Cardiac muscle cell (in vitro differentiated cells and primary cell): ENCODE results near the gene GZMA. TPM values are rescaled to one million over a fixed set of nuclear protein-coding genes. Genes with fewer than 3 reads are reported as not detected.
A peak's percentile ranks its signal among the peaks of the same experiment; 100 is the strongest.

ENCODE experiments used
- DNase-seq, 2 donors: peaks; one replicate each; pipeline versions ENCODE4 v3.0.0 to v3.0.0-alpha.2; 2010 to 2017; ENCODE audit warnings: low read depth in 1 of 2, low spot score in 1 of 2
- H3K27ac ChIP-seq: fragments of 200-600 bp; sonication (generic); 2 replicates; pipeline ENCODE4 v1.5.1; 2016
- H3K27me3 ChIP-seq: fragments of 200-600 bp; sonication (generic); 2 replicates; pipeline ENCODE4 v1.6.0; 2016; ENCODE audit warnings: control low read depth
- H3K36me3 ChIP-seq: fragments of 200-600 bp; sonication (generic); 2 replicates; pipeline ENCODE4 v1.5.1; 2016; ENCODE audit warnings: control low read depth
- H3K4me1 ChIP-seq: fragments of 200-600 bp; sonication (generic); 2 replicates; pipeline ENCODE4 v1.8.1; 2017; ENCODE audit warnings: low read depth, mild to moderate bottlenecking, mixed run types
- H3K4me3 ChIP-seq: fragments of 200-600 bp; sonication (generic); 2 replicates; pipeline ENCODE4 v1.5.1; 2016; ENCODE audit warnings: mild to moderate bottlenecking
- H3K9me3 ChIP-seq: fragments of 200-600 bp; sonication (generic); 2 replicates; pipeline ENCODE4 v1.5.1; 2017; ENCODE audit warnings: low read depth, mild to moderate bottlenecking, control low read depth
- polyA plus RNA-seq: library from polyadenylated mRNA; unstranded; fragments of >200 nt; fragmentation: Nextera tagmentation; extraction: Ambion mirVana; gene quantifications from 2 replicates; pipeline ENCODE4 v1.2.1, GENCODE V29; 2016
- total RNA-seq: library from RNA; depleted of rRNA; stranded (reverse); fragments of >200 nt; gene quantifications from 2 replicates; pipeline ENCODE4 v1.2.3, GENCODE V29; 2016
- TF ChIP-seq, protein P1 (sequence below): IDR thresholded peaks from 2 replicates; pipeline ENCODE4 v1.5.1; 2012; ENCODE audit warnings: low read depth, mild to moderate bottlenecking, low read length

GZMA gene
- total and polyA plus RNA-seq, 2 experiments from 2014 or later, result not detected

DNA sequence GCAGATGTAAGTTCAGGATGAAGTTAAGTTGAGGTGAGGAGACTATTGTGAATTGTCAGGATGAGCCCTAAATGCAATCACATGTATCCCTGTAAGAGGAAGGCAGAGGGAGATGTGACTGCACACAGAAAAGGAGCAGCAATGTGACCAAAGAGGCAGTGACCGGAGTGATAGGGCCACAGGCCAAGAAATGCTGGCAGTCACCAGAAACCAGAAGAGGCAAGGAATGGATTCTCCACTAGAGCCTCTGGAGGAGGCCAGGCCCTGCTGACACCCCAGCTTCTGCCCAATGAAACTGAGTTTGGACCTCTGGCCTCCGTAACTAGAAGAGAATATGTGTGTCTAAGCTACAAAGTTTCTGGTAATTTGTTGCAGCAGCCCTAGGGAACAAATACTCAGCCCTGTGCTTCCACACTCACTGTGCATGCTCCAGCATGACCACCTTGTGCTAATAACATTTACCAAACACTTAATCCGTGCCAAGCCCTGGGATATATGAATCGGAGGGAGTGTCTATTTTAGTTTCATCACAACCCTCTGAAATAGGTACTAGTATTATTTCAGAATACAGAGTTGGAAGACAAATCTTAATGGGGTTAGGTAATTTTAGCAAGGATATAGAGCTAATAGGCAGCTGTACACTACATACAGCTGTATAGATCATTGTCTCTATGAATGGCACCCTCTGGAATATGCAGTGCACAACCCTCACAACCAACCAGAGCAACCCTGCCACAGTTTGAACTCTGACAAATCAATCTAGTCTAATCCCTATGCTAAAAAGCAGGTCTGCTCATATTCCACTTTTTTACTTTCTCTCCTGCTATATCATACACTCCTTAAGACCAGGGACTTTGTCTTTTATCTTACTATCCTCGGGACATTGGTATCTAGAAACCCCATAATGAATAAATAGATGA is 49.7 kb downstream of the GZMA start:
- Histone ChIP-seq H3K27ac (no peak overlapping the region), H3K9me3 (no peaks in the 10 kb centered on the region), H3K27me3 (no peaks in the 10 kb centered on the region), H3K36me3 (no peaks in the 10 kb centered on the region), H3K4me3 (no peak overlapping the region), H3K4me1 (no peaks in the 10 kb centered on the region)
- TF ChIP-seq, protein P1, sequence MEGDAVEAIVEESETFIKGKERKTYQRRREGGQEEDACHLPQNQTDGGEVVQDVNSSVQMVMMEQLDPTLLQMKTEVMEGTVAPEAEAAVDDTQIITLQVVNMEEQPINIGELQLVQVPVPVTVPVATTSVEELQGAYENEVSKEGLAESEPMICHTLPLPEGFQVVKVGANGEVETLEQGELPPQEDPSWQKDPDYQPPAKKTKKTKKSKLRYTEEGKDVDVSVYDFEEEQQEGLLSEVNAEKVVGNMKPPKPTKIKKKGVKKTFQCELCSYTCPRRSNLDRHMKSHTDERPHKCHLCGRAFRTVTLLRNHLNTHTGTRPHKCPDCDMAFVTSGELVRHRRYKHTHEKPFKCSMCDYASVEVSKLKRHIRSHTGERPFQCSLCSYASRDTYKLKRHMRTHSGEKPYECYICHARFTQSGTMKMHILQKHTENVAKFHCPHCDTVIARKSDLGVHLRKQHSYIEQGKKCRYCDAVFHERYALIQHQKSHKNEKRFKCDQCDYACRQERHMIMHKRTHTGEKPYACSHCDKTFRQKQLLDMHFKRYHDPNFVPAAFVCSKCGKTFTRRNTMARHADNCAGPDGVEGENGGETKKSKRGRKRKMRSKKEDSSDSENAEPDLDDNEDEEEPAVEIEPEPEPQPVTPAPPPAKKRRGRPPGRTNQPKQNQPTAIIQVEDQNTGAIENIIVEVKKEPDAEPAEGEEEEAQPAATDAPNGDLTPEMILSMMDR, result no peak
- peak in 1 of 2 donors; percentile 44 for DNase-seq

DNA sequence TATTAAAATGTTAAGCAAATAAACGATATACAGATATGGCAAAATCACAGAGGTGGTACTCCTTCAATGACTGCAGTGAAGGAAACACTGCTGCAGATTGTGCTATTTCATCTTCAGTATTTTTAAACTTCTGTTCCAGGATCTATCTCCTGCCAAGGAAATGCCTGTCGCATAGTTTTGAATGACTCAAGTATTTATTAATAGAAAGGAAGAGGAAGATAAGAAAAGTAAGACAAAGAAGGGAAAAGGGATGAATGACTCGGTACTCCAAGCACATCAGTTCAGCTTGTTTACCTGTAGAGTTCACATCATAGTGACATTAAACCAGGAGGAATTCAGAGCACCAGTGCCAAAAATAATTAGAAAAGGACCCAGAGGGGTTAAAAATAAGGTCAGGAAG is 52.4 kb downstream of the GZMA start:
- Histone ChIP-seq H3K4me1 (no peaks in the 10 kb centered on the region), H3K27ac (no peak overlapping the region), H3K36me3 (no peaks in the 10 kb centered on the region), H3K27me3 (no peaks in the 10 kb centered on the region), H3K9me3 (no peaks in the 10 kb centered on the region), H3K4me3 (no peak overlapping the region)
- TF ChIP-seq, protein P1, result no peak
- DNase-seq, result peak in 1 of 2 donors; percentile 73

Other genes starting within 250 kb of the GZMA start
- gene ESM1, start 117.1 kb upstream of the GZMA start, total RNA-seq, result 0.35 and 1.7 TPM in 2 replicates
- 0.48 TPM in 1 of 2 replicates, not detected in the other for gene ESM1, start 117.1 kb upstream of the GZMA start, polyA plus RNA-seq
- gene GZMK, start 78.4 kb upstream of the GZMA start, total RNA-seq, result not detected in 2 replicates
- not detected in 2 replicates for gene GZMK, start 78.4 kb upstream of the GZMA start, polyA plus RNA-seq
- gene GPX8, start 57.5 kb downstream of the GZMA start, total RNA-seq, result 44.5 and 57.1 TPM in 2 replicates
- 68.5 and 71.1 TPM in 2 replicates for gene GPX8, start 57.5 kb downstream of the GZMA start, polyA plus RNA-seq
- 0.32 and 0.45 TPM in 2 replicates for gene CDC20B, start 70.5 kb downstream of the GZMA start, total RNA-seq
- 0.39 and 0.89 TPM in 2 replicates for gene CDC20B, start 70.5 kb downstream of the GZMA start, polyA plus RNA-seq
- not detected in 2 replicates for gene MCIDAS, start 124.7 kb downstream of the GZMA start, total RNA-seq
- gene MCIDAS, start 124.7 kb downstream of the GZMA start, polyA plus RNA-seq, result 0.49 TPM in 1 of 2 replicates, not detected in the other
- 0.14 and 0.51 TPM in 2 replicates for gene CCNO, start 131.0 kb downstream of the GZMA start, total RNA-seq
- 0.12 and 0.72 TPM in 2 replicates for gene CCNO, start 131.0 kb downstream of the GZMA start, polyA plus RNA-seq
- 17.2 and 20.0 TPM in 2 replicates for gene DHX29, start 205.0 kb downstream of the GZMA start, total RNA-seq
- gene DHX29, start 205.0 kb downstream of the GZMA start, polyA plus RNA-seq, result 40.4 and 41.8 TPM in 2 replicates
- gene MTREX, start 205.3 kb downstream of the GZMA start, total RNA-seq, result 43.9 and 65.2 TPM in 2 replicates
- gene MTREX, start 205.3 kb downstream of the GZMA start, polyA plus RNA-seq, result 32.8 and 45.3 TPM in 2 replicates